IPS-NIHi11 (cell line): ENCODE results near the gene HMCES.
A peak's percentile ranks its signal among the peaks of the same experiment; 100 is the strongest.
"Not testable (repeated sequence)": the region's sequence is repeated elsewhere in the genome, so short reads cannot be mapped to it uniquely, and the experiment has no call there.

ENCODE experiments used
- DNase-seq: peaks from one replicate; pipeline ENCODE4 v3.0.0; 2012; ENCODE audit warnings: mixed read lengths, low spot score

Gene HMCES

GRCh38 chr3:129257609-129258008 lies 21.1 kb upstream of the HMCES start:
- DNase-seq = no peak

GRCh38 chr3:129259612-129260477 lies 18.8 kb upstream of the HMCES start:
- DNase-seq = no peak

- no peak for DNase-seq
Measured at GRCh38 chr3:129260606-129261005, 18.1 kb upstream of the HMCES start.

GRCh38 chr3:129261894-129262293 lies 16.8 kb upstream of the HMCES start:
- DNase-seq = no peak

GRCh38 chr3:129263161-129263910 lies 15.3 kb upstream of the HMCES start:
- DNase-seq = no peak

- not testable (repeated sequence) for DNase-seq
Measured at GRCh38 chr3:129264994-129265393, 13.7 kb upstream of the HMCES start.

GRCh38 chr3:129266651-129267050 lies 12.0 kb upstream of the HMCES start:
- DNase-seq = no peak

- DNase-seq = no peak
Measured at GRCh38 chr3:129268396-129268795, 10.3 kb upstream of the HMCES start.

- DNase-seq = no peak
Measured at GRCh38 chr3:129271674-129272073, 7.0 kb upstream of the HMCES start.

- no peak for DNase-seq
Measured at GRCh38 chr3:129276385-129276784, 2.3 kb upstream of the HMCES start.

- DNase-seq = peak; percentile 29
Measured at GRCh38 chr3:129277829-129278271, 820 bp upstream of the HMCES start.

GRCh38 chr3:129278966-129279906 lies 566 bp downstream of the HMCES start:
- DNase-seq = peak; percentile 70

GRCh38 chr3:129280183-129280582 lies 1.5 kb downstream of the HMCES start:
- DNase-seq = no peak

GRCh38 chr3:129281726-129282125 lies 3.1 kb downstream of the HMCES start:
- no peak for DNase-seq

- DNase-seq = no peak
Measured at GRCh38 chr3:129282727-129283327, 4.2 kb downstream of the HMCES start.

- DNase-seq = no peak
Measured at GRCh38 chr3:129286081-129286480, 7.4 kb downstream of the HMCES start.

GRCh38 chr3:129288446-129288845 lies 9.8 kb downstream of the HMCES start:
- DNase-seq = no peak

GRCh38 chr3:129289201-129289921 lies 10.7 kb downstream of the HMCES start:
- no peak for DNase-seq

GRCh38 chr3:129291236-129291886 lies 12.7 kb downstream of the HMCES start:
- no peak for DNase-seq

GRCh38 chr3:129295286-129295685 lies 16.6 kb downstream of the HMCES start:
- DNase-seq = no peak
